Measurements from ENCODE around the gene C2CD4C.
"Not testable (repeated sequence)": the region's sequence is repeated elsewhere in the genome, so short reads cannot be mapped to it uniquely, and the experiment has no call there.

Gene C2CD4C

GRCh38 chr19:383040-383439 lies 25.9 kb downstream of the C2CD4C start:
- TF ChIP-seq CTCF (IDR thresholded peaks at IDR 0.05; ENCODE audit: low read length, missing control alignments) = no peak

GRCh38 chr19:382578-382977 lies 26.4 kb downstream of the C2CD4C start:
- not testable (repeated sequence) for H3K4me3 ChIP-seq (replicated peaks; ENCODE audit: low read depth, low read length)
- peak; percentile 13 for DNase-seq (ENCODE audit: low read depth)

More at GRCh38 chr19:383040-383439, 25.9 kb downstream of the C2CD4C start:
- no peak overlapping the region for H3K4me3 ChIP-seq (replicated peaks; ENCODE audit: low read depth, low read length)
- no peak for DNase-seq (ENCODE audit: low read depth)

GRCh38 chr19:381901-382300 lies 27.0 kb downstream of the C2CD4C start:
- H3K4me3 ChIP-seq (replicated peaks; ENCODE audit: low read depth, low read length); DNase-seq (ENCODE audit: low read depth): not testable (repeated sequence)

GRCh38 chr19:380618-381219 lies 28.2 kb downstream of the C2CD4C start:
- not testable (repeated sequence) for H3K4me3 ChIP-seq (replicated peaks; ENCODE audit: low read depth, low read length); DNase-seq (ENCODE audit: low read depth)

GRCh38 chr19:379796-380195 lies 29.2 kb downstream of the C2CD4C start:
- no peak for DNase-seq (ENCODE audit: low read depth)
- no peak overlapping the region for H3K4me3 ChIP-seq (replicated peaks; ENCODE audit: low read depth, low read length)
- no peak for TF ChIP-seq CTCF (IDR thresholded peaks at IDR 0.05; ENCODE audit: low read length, missing control alignments)

- DNase-seq (ENCODE audit: low read depth) = no peak
- H3K4me3 ChIP-seq (replicated peaks; ENCODE audit: low read depth, low read length) = no peak overlapping the region
- no peak for TF ChIP-seq CTCF (IDR thresholded peaks at IDR 0.05; ENCODE audit: low read length, missing control alignments)
Measured at GRCh38 chr19:378706-379105, 30.2 kb downstream of the C2CD4C start.

- no peak overlapping the region for H3K4me3 ChIP-seq (replicated peaks; ENCODE audit: low read depth, low read length)
- TF ChIP-seq CTCF (IDR thresholded peaks at IDR 0.05; ENCODE audit: low read length, missing control alignments) = no peak
- no peak for DNase-seq (ENCODE audit: low read depth)
Measured at GRCh38 chr19:377801-378581, 31.0 kb downstream of the C2CD4C start.

- no peak for TF ChIP-seq CTCF (IDR thresholded peaks at IDR 0.05; ENCODE audit: low read length, missing control alignments)
- H3K4me3 ChIP-seq (replicated peaks; ENCODE audit: low read depth, low read length) = no peak overlapping the region
- DNase-seq (ENCODE audit: low read depth) = no peak
Measured at GRCh38 chr19:376111-376470, 32.9 kb downstream of the C2CD4C start.

Measured in fibroblast of pulmonary artery (primary cell).